Adrenal gland (tissue), 12 donors: Measurements from ENCODE around the gene FCHSD2. TPM values are rescaled to one million over a fixed set of nuclear protein-coding genes. Genes with fewer than 3 reads are reported as not detected.
"Not testable (repeated sequence)": the region's sequence is repeated elsewhere in the genome, so short reads cannot be mapped to it uniquely, and the experiment has no call there.

Experiments used
- DNase-seq, 7 donors: peaks; one replicate each; pipeline ENCODE4 v3.0.0-alpha.2; 2019 to 2020
- H3K27ac ChIP-seq, 5 donors: fragments of 200-600 bp; sonication (generic) in 4 of 5; 1 replicate in 3 of 5; 2 replicates in 2 of 5; pipeline versions ENCODE4 v1.5.1 to v1.8.0; 2016 to 2020; ENCODE audit warnings: mild to moderate bottlenecking in 1 of 5
- H3K27me3 ChIP-seq: fragments of 200-600 bp; 2 replicates; pipeline ENCODE4 v1.8.0; 2021
- H3K36me3 ChIP-seq, 2 donors: fragments of 200-600 bp; replicated peaks in 1 of 2; 1 replicate in 1 of 2; 2 replicates in 1 of 2; pipeline versions ENCODE4 v1.5.1 to v1.8.0; 2018 to 2022
- H3K4me1 ChIP-seq, 2 donors: fragments of 200-600 bp; replicated peaks in 1 of 2; 1 replicate in 1 of 2; 2 replicates in 1 of 2; pipeline versions ENCODE4 v1.5.1 to v1.8.0; 2018 to 2021
- H3K4me3 ChIP-seq, 4 donors: fragments of 200-600 bp; sonication (generic) in 3 of 4; one replicate each; pipeline ENCODE4 v1.5.1; 2016 to 2018
- H3K9me3 ChIP-seq, 3 donors: fragments of 200-600 bp; sonication (generic) in 1 of 3; replicated peaks in 1 of 3; 1 replicate in 2 of 3; 2 replicates in 1 of 3; pipeline versions ENCODE4 v1.5.1 to v1.8.0; 2016 to 2021
- CTCF ChIP-seq, 6 experiments: fragments of 450-650 bp in 4 of 6; fragments of 200-600 bp in 2 of 6; sonication (generic) in 1 of 6; IDR thresholded peaks; 1 replicate in 5 of 6; 2 replicates in 1 of 6; pipeline versions ENCODE4 v1.5.1 to v1.8.0; 2016 to 2021; ENCODE audit warnings: antibody characterized with exemption in 6 of 6, mild to moderate bottlenecking in 2 of 6, moderate library complexity in 1 of 6
- POLR2A ChIP-seq, 2 donors: fragments of 450-650 bp; IDR thresholded peaks; one replicate each; pipeline ENCODE4 v1.6.1; 2017; ENCODE audit warnings: antibody characterized with exemption in 2 of 2, mild to moderate bottlenecking in 2 of 2, moderate library complexity in 1 of 2
- WGBS, 4 donors: extraction: QIAGEN DNeasy Blood & Tissue Kit in 2 of 4; methylation state at CpG; one replicate each; pipeline versions ENCODE4 v1.1.5 to v1.1.7; 2013 to 2017; 5-methylcytosine and 5-hydroxymethylcytosine counted together
- intact Hi-C, 2 donors: fragments of 100-400 bp; cut with DNase I; formaldehyde crosslinking; loops; one replicate each; pipeline versions ENCODE4 v1.14.1 to v1.15.0; 2022 to 2023
- polyA plus RNA-seq, 3 donors: library from polyadenylated mRNA; stranded (reverse); fragments of 200-250 nt in 2 of 3; fragments of 350-450 nt in 1 of 3; fragmentation: Illumina TruSeq in 1 of 3; extraction: RNeasy Lipid Tissue Mini Kit (QIAGEN cat#74804) in 1 of 3; gene quantifications; one replicate each; pipeline ENCODE4 v1.2.3, GENCODE V29; 2013 to 2014
- total RNA-seq, 9 donors: library from RNA; depleted of rRNA in 4 of 9; stranded (reverse); fragments of >200 nt in 4 of 9; fragments of 120-200 nt in 1 of 9; fragmentation: NEBNext Ultra II Directional in 1 of 9; extraction: Animal tissue kit (Norgen Biotek cat#: 25700) in 1 of 9; gene quantifications; one replicate each; pipeline versions ENCODE4 v1.1.0 to v1.2.4, GENCODE V29; 2013 to 2023
- donor health status: healthy with polysubstance abuse.
- donor health status: Bipolar disorder and iron deficiency.
- donor health status: DM: yes; HTN: yes; CAD: no.
- donor health status: DM: no; HTN: no; CAD: no.
- donor health status: DM: no; HTN: no; CAD: no.
- donor health status: DM: yes; HTN: yes; CAD: no.

The FCHSD2 gene
- total and polyA plus RNA-seq, 12 donors, result 14.6 to 67.2 (median 32.7) TPM

DNA sequence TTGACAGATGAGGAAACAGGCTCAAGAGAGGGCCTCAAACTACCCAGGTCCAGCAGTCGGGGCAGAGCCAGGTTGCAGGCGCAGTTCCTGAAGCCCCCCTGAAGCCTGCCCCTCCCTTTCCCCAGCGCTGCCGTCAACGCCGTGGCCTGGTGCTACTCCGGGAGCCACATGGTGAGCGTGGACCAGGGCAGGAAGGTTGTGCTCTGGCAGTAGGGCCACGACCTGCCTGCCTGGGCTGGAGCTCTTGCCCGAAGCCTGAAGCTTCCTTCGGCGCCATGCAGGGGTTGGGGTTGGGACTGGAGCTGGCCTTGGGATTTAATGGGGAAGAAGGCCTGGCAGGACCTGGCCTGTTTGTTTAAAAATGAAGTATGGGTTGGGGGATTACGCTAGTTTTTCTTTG is 312.9 kb downstream of the FCHSD2 start:
- Histone ChIP-seq H3K4me3 (no peak overlapping the region), H3K9me3 (no peaks in the 10 kb centered on the region), H3K27ac (peak overlapping the region in 2 of 5 donors; percentile 87), H3K36me3 (peaks cover 0 to 2% of the 10 kb centered on the region in 2 donors), H3K4me1 (peaks cover 34 to 48% of the 10 kb centered on the region in 2 donors), H3K27me3 (no peaks in the 10 kb centered on the region)
- intact Hi-C loops, result loop anchor here (2.0 to 5.0 kb wide), 2 partner anchors 348 to 350 kb away; no protein-coding TSS in a partner anchor
- TF ChIP-seq POLR2A (IDR thresholded peaks at IDR 0.05) (no peak), CTCF (IDR thresholded peaks at IDR 0.05) (no peak)
- 93 to 98% (median 94%) methylated on average over 12 to 13 of the region's 13 CpGs for WGBS, 4 donors
- DNase-seq, result peak in 2 of 7 donors; percentile 23 to 47

DNA sequence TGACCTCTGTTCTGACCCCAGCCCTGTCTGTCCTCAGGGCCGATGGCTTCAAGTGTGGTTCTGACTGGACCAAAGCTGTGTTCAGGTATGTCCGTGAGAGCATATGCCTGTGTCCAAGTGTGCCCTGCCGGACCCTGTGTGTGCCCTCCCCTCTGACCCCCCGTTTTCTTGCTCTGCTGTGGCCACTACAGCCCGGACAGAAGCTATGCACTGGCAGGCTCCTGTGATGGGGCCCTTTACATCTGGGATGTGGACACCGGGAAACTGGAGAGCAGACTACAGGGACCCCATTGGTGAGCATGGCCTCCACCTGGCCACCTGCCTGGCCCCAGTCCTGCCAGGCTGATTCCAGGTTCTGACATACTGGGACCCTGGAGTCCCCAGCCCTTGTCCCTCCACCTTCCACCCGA is 313.4 kb downstream of the FCHSD2 start:
- Histone ChIP-seq H3K4me1 (peaks cover 29 to 43% of the 10 kb centered on the region in 2 donors), H3K36me3 (peaks cover 0 to 2% of the 10 kb centered on the region in 2 donors), H3K27ac (peak overlapping the region in 4 of 5 donors; percentile 45 to 87 (median 76)), H3K9me3 (no peaks in the 10 kb centered on the region), H3K27me3 (no peaks in the 10 kb centered on the region), H3K4me3 (no peak overlapping the region)
- peak in 2 of 7 donors; percentile 27 to 59 for DNase-seq
- 63 to 85% (median 81%) methylated on average over 1 to 7 of the region's 7 CpGs for WGBS, 4 donors
- intact Hi-C loops, result loop anchor here (2.0 to 5.0 kb wide), 2 partner anchors 349 to 350 kb away; no protein-coding TSS in a partner anchor
- TF ChIP-seq CTCF (IDR thresholded peaks at IDR 0.05) (no peak), POLR2A (IDR thresholded peaks at IDR 0.05) (no peak)

GRCh38 chr11:72828081-72828567 is 314.0 kb downstream of the FCHSD2 start:
- Histone ChIP-seq H3K4me1 (peaks cover 27 to 38% of the 10 kb centered on the region in 2 donors), H3K27ac (peak overlapping the region; percentile 45 to 87 (median 65)), H3K4me3 (no peak overlapping the region), H3K36me3 (peaks cover 0 to 2% of the 10 kb centered on the region in 2 donors), H3K9me3 (no peaks in the 10 kb centered on the region), H3K27me3 (no peaks in the 10 kb centered on the region)
- intact Hi-C loops, result loop anchor here (2.0 to 5.0 kb wide), 2 partner anchors 349 to 351 kb away; no protein-coding TSS in a partner anchor
- 16 to 30% (median 27%) methylated on average over 6 to 11 of the region's 11 CpGs for WGBS, 4 donors
- peak; percentile 48 to 81 (median 74) for DNase-seq
- TF ChIP-seq POLR2A (IDR thresholded peaks at IDR 0.05) (peak in 1 of 2 donors; percentile 7), CTCF (IDR thresholded peaks at IDR 0.05) (no peak)

- not testable (repeated sequence) for H3K36me3 ChIP-seq, H3K4me3 ChIP-seq, H3K9me3 ChIP-seq, H3K27me3 ChIP-seq
- DNase-seq, result peak in 3 of 7 donors; percentile 36 to 70 (median 56)
- H3K4me1 ChIP-seq, result peaks cover 27 to 33% of the 10 kb centered on the region in 2 donors
- peak overlapping the region; percentile 45 to 87 (median 65) for H3K27ac ChIP-seq
- intact Hi-C loops, result loop anchor here (2.0 to 5.0 kb wide), 2 partner anchors 350 to 351 kb away; no protein-coding TSS in a partner anchor
- peak in 1 of 2 donors; percentile 16 for TF ChIP-seq POLR2A (IDR thresholded peaks at IDR 0.05)
- WGBS, 4 donors, result 59 to 64% (median 64%) methylated on average over 11 of the region's 11 CpGs
These were observed 314.5 kb downstream of the FCHSD2 start for GRCh38 chr11:72827656-72828055.
